Stimulated activated CD4-positive, alpha-beta T cell treated with anti-CD3 and anti-CD28 coated beads, TNF-alpha, amount 100 ng/mL, for 1 hour (primary cell): Measurements from ENCODE around the gene NLRP8.
"Not testable (repeated sequence)": the region's sequence is repeated elsewhere in the genome, so short reads cannot be mapped to it uniquely, and the experiment has no call there.

Experiments
- DNase-seq, 3 donors: peaks; one replicate each; pipeline ENCODE4 v3.0.0-alpha.2; 2020; ENCODE audit warnings: low read depth in 3 of 3, low spot score in 1 of 3

Gene NLRP8

DNA sequence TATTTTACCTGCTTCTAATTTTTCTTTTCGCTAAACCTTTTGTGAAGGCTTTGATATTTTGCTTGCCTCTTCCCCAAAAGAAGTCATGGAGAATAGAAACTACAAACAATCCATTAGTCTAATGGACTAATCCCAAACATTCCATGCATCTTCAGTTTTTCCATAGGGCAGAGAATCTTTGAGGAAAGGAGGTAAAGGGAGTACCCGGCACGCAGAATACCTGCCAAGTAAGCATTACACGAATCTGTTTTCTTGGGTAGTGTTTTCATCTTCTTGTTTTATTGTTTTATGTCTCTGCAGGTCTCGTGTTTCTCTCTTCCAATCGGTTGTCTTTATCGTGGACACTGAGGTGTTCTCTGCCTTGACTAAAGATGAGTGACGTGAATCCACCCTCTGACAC lies at the start of gene NLRP8:
Gene NLRP8, plus strand, starts transcription at position 301 of the 400 bp plus-strand sequence.
- no peak for DNase-seq

DNA sequence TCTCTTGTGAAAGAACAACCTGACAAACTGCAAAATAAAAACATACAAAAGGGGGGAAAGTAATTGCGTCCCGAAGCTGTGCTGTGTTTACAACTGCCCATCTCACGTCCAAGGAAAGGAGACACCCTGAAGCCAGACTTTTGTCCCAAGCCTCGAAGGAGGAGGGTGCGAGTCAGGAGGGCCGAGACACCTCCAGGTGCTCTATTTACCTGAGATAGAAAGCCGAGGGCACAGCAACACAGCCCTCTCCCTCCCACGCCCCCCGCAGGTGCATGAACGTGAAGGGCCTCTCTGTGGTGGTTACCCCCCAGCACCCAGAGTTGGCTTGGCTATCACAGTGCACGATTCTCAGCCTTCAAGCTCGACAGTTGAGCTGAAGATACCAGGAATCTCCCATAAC lies 48.7 kb upstream of the NLRP8 start:
- no peak for DNase-seq

DNA sequence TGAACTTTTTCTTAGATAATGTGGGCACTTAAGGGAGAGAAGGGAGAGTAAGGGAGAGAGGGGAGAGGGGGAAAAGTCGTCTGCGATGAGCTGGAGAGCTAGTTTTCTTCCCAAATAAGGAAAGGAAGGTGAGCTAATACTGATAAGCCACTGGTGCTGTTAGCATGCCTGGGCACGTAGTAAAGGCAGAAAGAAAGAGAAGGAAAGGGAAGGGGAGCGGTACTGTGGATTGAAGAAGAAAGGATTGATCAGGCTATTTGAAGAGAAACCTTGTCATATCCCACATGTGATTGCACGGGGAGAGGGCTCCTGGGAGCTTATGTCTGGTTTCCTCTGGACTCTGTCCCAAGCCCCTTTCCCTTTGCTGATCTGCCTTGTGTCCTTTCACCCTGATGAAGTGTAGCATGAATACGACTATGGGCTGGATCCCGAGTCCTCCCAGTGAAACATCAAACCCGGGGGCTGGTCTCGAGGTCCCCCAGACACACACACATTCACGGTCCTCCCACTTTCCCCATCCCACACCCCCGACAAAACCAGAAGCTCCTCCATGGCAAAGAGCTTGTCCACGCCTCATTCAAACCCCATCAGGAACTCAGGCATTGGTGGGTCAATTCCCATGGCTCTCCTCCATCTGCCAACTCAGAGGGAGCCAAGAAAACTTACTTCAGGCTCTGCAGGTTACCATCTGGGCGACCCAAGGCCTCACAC lies 46.1 kb upstream of the NLRP8 start:
- no peak for DNase-seq

GRCh38 chr19:55902080-55902751 lies 45.4 kb upstream of the NLRP8 start:
- DNase-seq = no peak

- no peak for DNase-seq
These were observed 40.3 kb upstream of the NLRP8 start for GRCh38 chr19:55907286-55907685.

DNA sequence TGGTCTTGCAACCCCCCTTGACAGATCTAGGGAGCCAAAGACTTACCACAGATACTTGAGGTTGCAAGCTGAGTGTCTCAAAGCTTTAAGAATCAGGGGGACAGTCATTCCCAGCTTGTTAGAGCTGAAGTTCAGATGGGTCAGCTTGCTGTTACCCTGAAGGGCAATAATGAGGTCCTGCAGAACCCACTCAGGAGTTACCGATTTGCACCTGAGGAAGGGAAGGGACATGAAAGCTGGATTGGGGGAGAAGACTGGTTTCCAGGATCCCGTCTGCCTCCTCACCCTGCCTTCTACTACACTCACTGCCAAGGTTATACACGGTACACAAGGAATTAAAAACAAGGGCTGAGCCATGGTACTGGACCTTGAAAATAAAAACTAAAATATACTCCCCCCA lies 39.9 kb upstream of the NLRP8 start:
- DNase-seq = no peak

GRCh38 chr19:55909801-55910200 lies 37.8 kb upstream of the NLRP8 start:
- DNase-seq = no peak

DNA sequence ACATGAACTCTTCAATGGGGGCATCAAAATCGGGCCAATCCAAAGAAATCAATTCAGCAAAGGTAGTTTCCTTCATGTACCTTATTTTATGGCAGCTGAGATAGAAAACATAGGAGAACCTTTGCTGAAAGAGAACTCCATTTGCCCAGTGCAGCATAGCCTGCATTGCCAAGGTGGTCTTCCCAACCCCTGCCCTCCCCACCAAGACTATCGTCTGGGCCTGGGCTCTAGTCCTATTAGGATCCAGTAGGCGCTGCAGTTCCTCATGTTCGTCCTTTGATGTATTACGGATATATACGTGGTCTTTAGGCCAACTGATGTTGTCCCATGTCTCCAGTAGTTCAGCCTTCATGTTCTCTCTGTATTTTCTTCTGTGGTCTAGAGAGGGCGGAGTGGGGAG lies 34.7 kb upstream of the NLRP8 start:
- DNase-seq = no peak

- no peak for DNase-seq
These were observed 33.9 kb upstream of the NLRP8 start for GRCh38 chr19:55913643-55914268.

GRCh38 chr19:55923556-55923955 lies 24.1 kb upstream of the NLRP8 start:
- no peak for DNase-seq

- DNase-seq = no peak
These were observed 19.6 kb upstream of the NLRP8 start for GRCh38 chr19:55927991-55928390.

DNA sequence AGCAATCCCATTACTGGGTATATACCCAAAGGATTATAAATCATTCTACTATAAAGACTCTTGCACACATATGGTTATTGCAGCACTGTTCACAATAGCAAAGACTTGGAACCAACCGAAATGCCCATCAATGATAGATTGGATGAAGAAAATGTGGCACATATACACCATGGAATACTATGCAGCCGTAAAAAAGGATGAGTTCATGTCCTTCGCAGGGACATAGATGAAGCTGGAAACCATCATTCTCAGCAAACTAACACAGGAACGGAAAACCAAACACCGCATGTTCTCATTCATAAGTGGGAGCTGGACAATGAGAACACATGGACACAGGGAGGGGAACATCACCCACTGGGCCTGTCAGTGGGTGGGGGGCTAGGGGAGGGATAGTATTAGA lies 18.4 kb upstream of the NLRP8 start:
- DNase-seq = not testable (repeated sequence)

- DNase-seq = no peak
These were observed 16.6 kb upstream of the NLRP8 start for GRCh38 chr19:55930996-55931515.

DNA sequence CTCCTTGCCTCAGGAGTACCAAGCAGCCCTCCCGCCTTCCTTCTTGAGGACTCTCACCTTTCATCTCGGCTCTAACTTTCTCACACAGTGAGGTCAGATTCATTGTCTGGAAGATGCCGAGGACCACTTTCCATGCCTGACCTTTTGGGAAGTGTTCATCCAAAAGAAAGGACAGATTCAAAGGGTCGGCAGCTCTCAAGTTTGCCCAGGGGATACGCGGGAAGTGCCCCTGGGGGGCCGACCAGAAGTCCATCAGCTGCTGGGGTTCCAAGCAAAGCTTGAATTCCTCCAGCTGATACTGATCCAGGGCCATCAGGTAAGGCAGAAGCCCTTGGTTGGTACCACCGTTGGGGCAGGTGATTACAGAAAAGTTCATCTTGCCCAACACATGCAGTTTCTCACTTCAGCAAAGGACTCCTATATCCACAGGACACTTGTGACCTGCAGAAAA lies 15.7 kb upstream of the NLRP8 start, which contains the start of gene NLRP13:
Gene NLRP13, minus strand, starts transcription at position 401 of the 451 bp plus-strand sequence. Its CDS starts 25 bp downstream, at position 376.
- DNase-seq = no peak

DNA sequence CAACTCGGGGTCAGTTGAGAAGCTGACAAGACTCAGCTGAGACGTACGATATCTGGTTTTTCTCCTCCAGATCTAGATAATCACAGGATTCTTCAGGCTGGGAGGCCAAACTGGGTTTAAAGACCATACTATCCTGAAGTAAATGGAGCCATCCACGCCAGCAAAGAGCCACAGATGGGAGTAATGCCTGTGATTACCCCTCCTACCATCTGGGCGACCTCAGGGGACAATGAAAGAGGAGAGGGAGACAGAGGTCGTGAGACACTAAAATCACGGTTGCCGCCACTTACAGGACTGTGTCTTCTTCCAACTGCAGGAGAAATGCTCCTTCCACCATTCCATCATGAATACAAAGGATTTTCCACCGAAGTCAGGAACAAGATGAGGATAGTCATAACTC lies 12.4 kb upstream of the NLRP8 start:
- no peak for DNase-seq

- DNase-seq = no peak
These were observed 8.4 kb upstream of the NLRP8 start for GRCh38 chr19:55939206-55939605.

- no peak for DNase-seq
These were observed 7.3 kb upstream of the NLRP8 start for GRCh38 chr19:55940306-55940705.

- DNase-seq = not testable (repeated sequence)
These were observed 2.9 kb downstream of the NLRP8 start for GRCh38 chr19:55950566-55950965.

DNA sequence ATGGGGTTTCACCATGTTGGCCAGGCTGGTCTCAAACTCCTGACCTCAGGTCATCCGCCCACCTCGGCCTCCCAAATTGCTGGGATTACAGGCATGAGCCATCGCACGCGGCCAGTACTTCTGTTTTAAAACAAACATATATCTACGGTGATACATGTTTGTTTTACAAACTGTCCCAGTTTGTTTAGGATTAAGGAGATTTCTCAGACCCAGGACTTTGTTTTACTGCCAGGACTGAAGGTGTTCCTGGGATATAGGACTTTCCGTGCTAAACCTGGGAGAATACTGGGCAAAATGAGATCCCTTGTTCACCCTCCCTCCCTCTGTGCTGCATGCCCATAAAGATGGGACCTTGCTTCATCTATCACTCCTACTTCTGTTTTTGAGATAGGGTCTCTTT lies 8.8 kb downstream of the NLRP8 start:
- DNase-seq = no peak

GRCh38 chr19:55958356-55958755 lies 10.7 kb downstream of the NLRP8 start:
- DNase-seq = no peak

DNA sequence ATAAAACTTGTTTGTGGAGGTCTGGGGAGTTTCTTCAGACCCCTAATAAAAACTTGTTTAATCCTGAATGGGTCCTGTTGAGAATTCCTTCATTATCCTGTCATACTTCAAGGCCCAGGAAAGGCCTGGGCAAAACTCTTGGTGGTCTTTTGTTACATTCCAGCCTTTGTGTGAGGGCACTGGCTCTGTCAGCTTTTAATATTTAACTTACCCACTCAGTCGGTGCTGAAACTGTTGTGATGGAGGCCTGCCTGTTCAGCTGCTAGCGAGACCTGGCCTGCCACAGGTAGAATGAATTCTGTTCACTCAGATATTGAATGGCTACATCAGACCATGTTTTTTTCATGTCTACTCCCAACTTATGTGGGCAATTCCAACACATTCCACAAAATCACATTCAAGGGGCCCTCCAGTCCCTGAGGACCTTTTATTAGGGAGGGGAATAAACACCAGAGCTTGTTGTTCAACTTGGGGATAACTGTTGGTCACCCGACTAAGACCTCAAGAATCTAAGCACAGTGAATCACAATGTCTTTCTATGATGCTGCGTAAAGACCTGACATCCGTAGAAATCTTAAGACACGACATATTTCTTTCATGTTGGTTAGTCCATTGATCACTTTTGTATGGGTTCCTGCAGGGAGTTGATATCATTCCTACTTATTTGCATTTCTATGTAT lies 12.5 kb downstream of the NLRP8 start:
- DNase-seq = no peak
